A673 (cell line): ENCODE data around the gene KCNMA1. TPM values are rescaled to one million over a fixed set of nuclear protein-coding genes. Genes with fewer than 3 reads are reported as not detected.

ENCODE experiments used
- BruUV-seq: library from RNA; stranded (reverse); fragments of 400-500 nt; replicated peaks from 2 replicates; lab custom pipeline; 2021; lab: Mats Ljungman, UMichigan
- CTCF ChIA-PET: fragments of 300-600 bp; sonication (Branson Sonifier 250); formaldehyde crosslinking; loops from one replicate; lab custom pipeline; 2022; ENCODE audit warnings: antibody characterized with exemption; lab: Charles Lee
- POLR2A ChIA-PET: fragments of 300-600 bp; sonication (Branson Sonifier 250); formaldehyde crosslinking; loops from one replicate; lab custom pipeline; 2022; ENCODE audit warnings: antibody characterized with exemption; ENCODE audit not compliant: low non-redundant PET; lab: Charles Lee
- DNase-seq: peaks from one replicate; pipeline ENCODE4 v3.0.0-alpha.2; 2015; ENCODE audit warnings: low spot score
- H3K27ac ChIP-seq: fragments of 200-600 bp; sonication (generic); 2 replicates; pipeline ENCODE4 v1.5.1; 2016; ENCODE audit warnings: mixed run types, low read depth, mild to moderate bottlenecking, mixed read lengths, antibody characterized with exemption, low read length; ENCODE audit not compliant: poor library complexity, severe bottlenecking
- H3K27me3 ChIP-seq: fragments of 200-600 bp; sonication (generic); replicated peaks from 2 replicates; pipeline ENCODE4 v1.6.1; 2017; ENCODE audit warnings: mixed run types, low read depth, mild to moderate bottlenecking, mixed read lengths, antibody characterized with exemption, low read length; ENCODE audit not compliant: insufficient read depth, poor library complexity
- H3K36me3 ChIP-seq: fragments of 200-600 bp; sonication (generic); 2 replicates; pipeline ENCODE4 v1.6.1; 2016; ENCODE audit warnings: mixed run types, mild to moderate bottlenecking, mixed read lengths, antibody characterized with exemption, low read length; ENCODE audit not compliant: insufficient read depth, poor library complexity, severe bottlenecking
- H3K4me1 ChIP-seq: fragments of 200-600 bp; sonication (generic); 2 replicates; pipeline ENCODE4 v1.6.1; 2017; ENCODE audit warnings: mixed run types, mild to moderate bottlenecking, mixed read lengths, antibody characterized with exemption, low read length; ENCODE audit not compliant: insufficient read depth, poor library complexity, severe bottlenecking
- H3K4me3 ChIP-seq: fragments of 200-600 bp; sonication (generic); 2 replicates; pipeline ENCODE4 v1.5.1; 2016; ENCODE audit warnings: low read depth, mixed run types, mild to moderate bottlenecking, mixed read lengths, low read length; ENCODE audit not compliant: poor library complexity, severe bottlenecking
- H3K9me3 ChIP-seq: fragments of 200-600 bp; sonication (generic); 2 replicates; pipeline ENCODE4 v1.6.1; 2016; ENCODE audit warnings: mixed run types, low read depth, mild to moderate bottlenecking, mixed read lengths, antibody characterized with exemption, low read length; ENCODE audit not compliant: poor library complexity, severe bottlenecking
- EZH2 ChIP-seq: fragments of 200-600 bp; sonication (generic); IDR thresholded peaks from 2 replicates; pipeline ENCODE4 v1.6.1; 2017; ENCODE audit warnings: borderline replicate concordance, low read depth, mild to moderate bottlenecking, mixed read lengths, antibody characterized with exemption, low read length; ENCODE audit not compliant: poor library complexity, severe bottlenecking
- intact Hi-C: fragments of 100-400 bp; cut with micrococcal nuclease; formaldehyde crosslinking; loops from one replicate; pipeline ENCODE4 v1.10.0; 2022; ENCODE audit not compliant: unreplicated experiment
- total RNA-seq: library from RNA; stranded (reverse); gene quantifications from 2 replicates; pipeline ENCODE4 v1.2.3, GENCODE V29; 2021
- TF ChIP-seq, protein P1 (sequence below): fragments of 300-800, 200-600 bp; sonication (generic); conservative IDR thresholded peaks from 2 replicates; pipeline ENCODE4 v1.5.1; 2017; ENCODE audit warnings: low read depth, mild to moderate bottlenecking, antibody characterized with exemption, low read length, moderate library complexity, mixed read lengths

The KCNMA1 gene
- total RNA-seq, 1 experiment from 2014 or later = 0.84 TPM

DNA sequence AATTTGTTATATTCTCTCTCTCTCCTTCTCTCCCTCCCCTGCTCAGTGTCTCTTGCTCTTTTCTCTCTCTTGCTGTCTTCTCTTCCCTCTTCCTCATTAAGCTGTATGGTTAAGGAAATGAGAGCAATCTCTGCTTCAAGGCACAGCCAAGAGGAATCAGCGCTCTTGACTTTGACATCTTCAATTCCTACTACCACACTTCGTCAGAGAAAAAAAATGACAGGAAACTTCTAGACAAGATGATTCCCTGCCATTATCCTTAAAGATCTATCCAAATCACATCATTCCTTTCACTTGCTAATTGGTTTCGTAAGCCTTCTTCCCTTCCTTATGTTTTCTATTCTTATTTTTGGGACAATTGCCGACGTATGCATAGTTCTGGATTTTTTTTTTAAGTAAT, 425.0 kb downstream of the KCNMA1 start:
- Histone ChIP-seq H3K9me3 (peaks cover 5% of the 10 kb centered on the region), H3K27me3 (peaks cover 24% of the 10 kb centered on the region), H3K36me3 (no peaks in the 10 kb centered on the region), H3K4me1 (no peaks in the 10 kb centered on the region), H3K27ac (no peak overlapping the region), H3K4me3 (no peak overlapping the region)
- BruUV-seq = no TSS peak
- intact Hi-C loops = no loop called here
- no peak for DNase-seq
- TF ChIP-seq, protein P1, sequence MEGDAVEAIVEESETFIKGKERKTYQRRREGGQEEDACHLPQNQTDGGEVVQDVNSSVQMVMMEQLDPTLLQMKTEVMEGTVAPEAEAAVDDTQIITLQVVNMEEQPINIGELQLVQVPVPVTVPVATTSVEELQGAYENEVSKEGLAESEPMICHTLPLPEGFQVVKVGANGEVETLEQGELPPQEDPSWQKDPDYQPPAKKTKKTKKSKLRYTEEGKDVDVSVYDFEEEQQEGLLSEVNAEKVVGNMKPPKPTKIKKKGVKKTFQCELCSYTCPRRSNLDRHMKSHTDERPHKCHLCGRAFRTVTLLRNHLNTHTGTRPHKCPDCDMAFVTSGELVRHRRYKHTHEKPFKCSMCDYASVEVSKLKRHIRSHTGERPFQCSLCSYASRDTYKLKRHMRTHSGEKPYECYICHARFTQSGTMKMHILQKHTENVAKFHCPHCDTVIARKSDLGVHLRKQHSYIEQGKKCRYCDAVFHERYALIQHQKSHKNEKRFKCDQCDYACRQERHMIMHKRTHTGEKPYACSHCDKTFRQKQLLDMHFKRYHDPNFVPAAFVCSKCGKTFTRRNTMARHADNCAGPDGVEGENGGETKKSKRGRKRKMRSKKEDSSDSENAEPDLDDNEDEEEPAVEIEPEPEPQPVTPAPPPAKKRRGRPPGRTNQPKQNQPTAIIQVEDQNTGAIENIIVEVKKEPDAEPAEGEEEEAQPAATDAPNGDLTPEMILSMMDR = no peak
- no peak for TF ChIP-seq EZH2
- CTCF ChIA-PET = no interaction called here
- POLR2A ChIA-PET = no interaction called here

DNA sequence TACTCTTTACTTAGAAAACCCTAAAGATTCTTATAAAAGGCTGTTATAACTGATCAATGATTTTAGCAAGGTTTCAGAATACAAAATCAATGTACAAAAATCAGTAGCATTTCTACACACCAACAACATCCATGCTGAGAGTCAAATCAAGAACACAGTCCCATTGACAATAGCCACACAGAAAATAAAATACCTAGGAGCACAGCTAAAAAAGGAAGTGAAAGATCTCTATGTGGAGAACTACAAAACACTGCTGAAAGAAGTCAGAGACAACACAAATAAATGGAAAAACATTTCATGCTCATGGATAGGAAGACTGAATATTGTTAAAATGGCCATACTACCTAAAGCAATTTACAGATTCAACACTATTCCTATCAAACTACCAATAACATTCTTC, 427.0 kb downstream of the KCNMA1 start:
- H3K36me3 ChIP-seq = no peaks in the 10 kb centered on the region
- DNase-seq = no peak
- no peak overlapping the region for H3K27ac ChIP-seq
- no peak for TF ChIP-seq EZH2
- TF ChIP-seq, protein P1 = no peak
- no peak overlapping the region for H3K4me3 ChIP-seq
- no peaks in the 10 kb centered on the region for H3K4me1 ChIP-seq
- intact Hi-C loops = no loop called here
- H3K27me3 ChIP-seq = peaks cover 25% of the 10 kb centered on the region
- POLR2A ChIA-PET = no interaction called here
- peaks cover 5% of the 10 kb centered on the region for H3K9me3 ChIP-seq
- no TSS peak for BruUV-seq
- CTCF ChIA-PET = no interaction called here

- H3K36me3 ChIP-seq = no peaks in the 10 kb centered on the region
- intact Hi-C loops = no loop called here
- no peak overlapping the region for H3K4me3 ChIP-seq
- peaks cover 5% of the 10 kb centered on the region for H3K9me3 ChIP-seq
- ChIA-PET POLR2A (no interaction called here), CTCF (no interaction called here)
- no TSS peak for BruUV-seq
- no peak overlapping the region for H3K27ac ChIP-seq
- H3K27me3 ChIP-seq = peaks cover 28% of the 10 kb centered on the region
- TF ChIP-seq, protein P1 = no peak
- no peak for TF ChIP-seq EZH2
- no peak for DNase-seq
- H3K4me1 ChIP-seq = no peaks in the 10 kb centered on the region
Measured at GRCh38 chr10:77208684-77209256, 428.8 kb downstream of the KCNMA1 start.
